Effector CD8-positive, alpha-beta T cell (primary cell): ENCODE measurements around the gene IL1RAPL2.
"Not testable (repeated sequence)": the region's sequence is repeated elsewhere in the genome, so short reads cannot be mapped to it uniquely, and the experiment has no call there.

ENCODE experiments used
- DNase-seq: peaks from one replicate; lab custom pipeline; 2025; lab: John Stamatoyannopoulos, UW
- total RNA-seq, 4 experiments: gene quantifications; one replicate each; lab custom pipeline; 2026; lab: John Stamatoyannopoulos, UW

The IL1RAPL2 gene
- 0 reads per million in 4 experiments for total RNA-seq

- DNase-seq: no peak
These were observed at the start of gene IL1RAPL2 for GRCh38 chrX:104565791-104566680. Gene IL1RAPL2 (plus strand): TSS chrX:104566199.

- DNase-seq: no peak
These were observed 43.6 kb upstream of the IL1RAPL2 start for GRCh38 chrX:104522386-104522785.

- no peak for DNase-seq
These were observed 42.1 kb upstream of the IL1RAPL2 start for GRCh38 chrX:104523858-104524257.

GRCh38 chrX:104539081-104539480 is 26.9 kb upstream of the IL1RAPL2 start:
- DNase-seq: no peak

GRCh38 chrX:104542447-104542846 is 23.6 kb upstream of the IL1RAPL2 start:
- DNase-seq: not testable (repeated sequence)

- DNase-seq: no peak
These were observed 1.7 kb upstream of the IL1RAPL2 start for GRCh38 chrX:104564335-104564734.

- no peak for DNase-seq
These were observed 887 bp upstream of the IL1RAPL2 start for GRCh38 chrX:104564921-104565703.

GRCh38 chrX:104566681-104567501 is 892 bp downstream of the IL1RAPL2 start:
- DNase-seq: no peak

- DNase-seq: no peak
These were observed 1.5 kb downstream of the IL1RAPL2 start for GRCh38 chrX:104567506-104567905.

- DNase-seq: no peak
These were observed 2.4 kb downstream of the IL1RAPL2 start for GRCh38 chrX:104568304-104568915.

GRCh38 chrX:104618106-104618895 is 52.3 kb downstream of the IL1RAPL2 start:
- no peak for DNase-seq

- no peak for DNase-seq
These were observed 55.8 kb downstream of the IL1RAPL2 start for GRCh38 chrX:104621781-104622180.

- DNase-seq: no peak
These were observed 75.2 kb downstream of the IL1RAPL2 start for GRCh38 chrX:104641176-104641575.

- DNase-seq: no peak
These were observed 81.1 kb downstream of the IL1RAPL2 start for GRCh38 chrX:104647084-104647483.

GRCh38 chrX:104659005-104659744 is 93.2 kb downstream of the IL1RAPL2 start:
- no peak for DNase-seq

GRCh38 chrX:104660092-104660491 is 94.1 kb downstream of the IL1RAPL2 start:
- no peak for DNase-seq

- DNase-seq: no peak
These were observed 96.7 kb downstream of the IL1RAPL2 start for GRCh38 chrX:104662694-104663093.

- DNase-seq: no peak
These were observed 99.7 kb downstream of the IL1RAPL2 start for GRCh38 chrX:104665691-104666090.

- no peak for DNase-seq
These were observed 102.6 kb downstream of the IL1RAPL2 start for GRCh38 chrX:104668550-104668949.

- no peak for DNase-seq
These were observed 103.1 kb downstream of the IL1RAPL2 start for GRCh38 chrX:104669063-104669462.
